Measurements from ENCODE around the gene SAP30BP. TPM values are rescaled to one million over a fixed set of nuclear protein-coding genes. Genes with fewer than 3 reads are reported as not detected.

SAP30BP gene
- polyA plus RNA-seq, 2 of the 4 experiments (the other 2 are of a cell fraction), result 103 to 139 TPM

GRCh38 chr17:75652934-75653549, 14.1 kb upstream of the SAP30BP start:
- Histone ChIP-seq H3K9me3 (no peaks in the 10 kb centered on the region), H3K27ac (0 out of 6 replicates have a peak overlapping the region, but pooled peaks of 1 of the 2 experiments have one; percentile 11), H3K4me3 (no peak overlapping the region), H3K4me2 (no peak overlapping the region), H3K4me1 (no peaks in the 10 kb centered on the region)
- CTCF ChIA-PET, result interaction anchor here (0.6 to 51.3 kb wide), 14 partner anchors 7 to 221 kb away, joined by 3 to 2254 read pairs (median 6); partner anchors contain the start of genes GALK1, ITGB4, RECQL5 and SAP30BP
- no peak for TF ChIP-seq ATOH8 (CRISPR knock-in tag; IDR thresholded peaks at IDR 0.05; ENCODE audit: low read depth)
- TF ChIP-seq MYC (IDR thresholded peaks at IDR 0.05; ENCODE audit: borderline replicate concordance, low read length), result no peak
- peak; percentile 70 for TF ChIP-seq CTCF (IDR thresholded peaks at IDR 0.05)
- peak; percentile 41; the same call in 2 of the 3 replicates for TF ChIP-seq SMC3 (IDR thresholded peaks at IDR 0.05)
- peak; percentile 55 to 79; a peak in 4 of 5 replicates for TF ChIP-seq RAD21 (conservative IDR thresholded peaks at IDR 0.05 in 1 of 2, IDR thresholded peaks at IDR 0.05 in 1 of 2)
- POLR2A ChIA-PET, result interaction anchor here (0.5 kb wide), 1 partner anchor 375 kb away, joined by 3 read pairs; no protein-coding TSS in a partner anchor
- ATAC-seq (peak; percentile 86 to 93), DNase-seq (ENCODE audit: low read depth in 1 of 2, low spot score in 1 of 2) (peak; percentile 58 to 60), FAIRE-seq (peak; percentile 76)
- WGBS (ENCODE audit: missing lambda C conversion rate), result 85% methylated on average over 6 of the region's 6 CpGs

- peak; percentile 77 to 85 for ATAC-seq
- POLR2A ChIA-PET, result interaction anchor here (1.1 to 1.8 kb wide), 5 partner anchors 9 to 126 kb away, joined by 3 to 5 read pairs (median 4); partner anchors contain the start of genes RECQL5, SAP30BP and SMIM5
- DNase-seq (ENCODE audit: low read depth in 1 of 2, low spot score in 1 of 2), result peak in 1 of 2 experiments; percentile 60
- CTCF ChIA-PET, result interaction anchor here (0.6 to 51.3 kb wide), 16 partner anchors 8 to 227 kb away, joined by 3 to 2254 read pairs (median 4); partner anchors contain the start of genes GALK1, ITGB4, RECQL5 and SAP30BP
- 26% methylated on average over 2 of the region's 2 CpGs for WGBS (ENCODE audit: missing lambda C conversion rate)
- Histone ChIP-seq H3K4me3 (no peak overlapping the region), H3K4me2 (no peak overlapping the region), H3K27ac (no peak overlapping the region), H3K9me3 (no peaks in the 10 kb centered on the region), H3K4me1 (no peaks in the 10 kb centered on the region)
- TF ChIP-seq POLR2A (IDR thresholded peaks at IDR 0.05; ENCODE audit: low read length), result no peak
- TF ChIP-seq SMC3 (IDR thresholded peaks at IDR 0.05), result peak; percentile 32; the same call in 1 of the 3 replicates
- no peak for TF ChIP-seq RFX5 (IDR thresholded peaks at IDR 0.05)
- TF ChIP-seq NR3C1 (IDR thresholded peaks at IDR 0.05), result no peak
- no peak for TF ChIP-seq HES2 (IDR thresholded peaks at IDR 0.05)
- TF ChIP-seq ATOH8 (CRISPR knock-in tag; IDR thresholded peaks at IDR 0.05; ENCODE audit: low read depth), result no peak
- no peak for TF ChIP-seq KDM1A (IDR thresholded peaks at IDR 0.05; ENCODE audit: low read depth)
- TF ChIP-seq RAD21 (conservative IDR thresholded peaks at IDR 0.05 in 1 of 2, IDR thresholded peaks at IDR 0.05 in 1 of 2), result peak; percentile 40 to 66; a peak in 4 of 5 replicates
- no peak for TF ChIP-seq PHF8 (IDR thresholded peaks at IDR 0.05; ENCODE audit: borderline replicate concordance, low read depth)
- TF ChIP-seq NPAS2 (CRISPR knock-in tag; IDR thresholded peaks at IDR 0.05; ENCODE audit: borderline replicate concordance), result no peak
- TF ChIP-seq BHLHE40 (IDR thresholded peaks at IDR 0.05; ENCODE audit: low read depth, low read length), result no peak
- TF ChIP-seq MAX (IDR thresholded peaks at IDR 0.05), result no peak
- no peak for TF ChIP-seq CEBPB (IDR thresholded peaks at IDR 0.05)
- no peak for TF ChIP-seq GATA3 (IDR thresholded peaks at IDR 0.05; ENCODE audit: borderline replicate concordance)
- no peak for TF ChIP-seq ZFP36 (IDR thresholded peaks at IDR 0.05; ENCODE audit: borderline replicate concordance, partially characterized antibody)
- TF ChIP-seq MAZ (IDR thresholded peaks at IDR 0.05; ENCODE audit: borderline replicate concordance, low read depth, low read length), result no peak
- TF ChIP-seq CTCF (IDR thresholded peaks at IDR 0.05), result peak; percentile 52
- peak; percentile 91 for FAIRE-seq
Observed at GRCh38 chr17:75654176-75654575, 13.0 kb upstream of the SAP30BP start.

Measured in A549 (cell line).